H9 (cell line): ENCODE results near the gene CCL27. TPM values are rescaled to one million over a fixed set of nuclear protein-coding genes. Genes with fewer than 3 reads are reported as not detected.

Experiments
- DNase-seq: peaks from one replicate; pipeline ENCODE4 v3.0.0-alpha.2; 2017
- H2AFZ ChIP-seq: one replicate; pipeline ENCODE4 v1.6.1; 2013; ENCODE audit warnings: mild to moderate bottlenecking, low read length, control low read depth, moderate library complexity
- H2AK5ac ChIP-seq: 2 replicates; pipeline ENCODE4 v1.6.1; 2013; ENCODE audit warnings: low read length, control low read depth, mixed read lengths; ENCODE audit not compliant: insufficient read length
- H2BK120ac ChIP-seq: one replicate; pipeline ENCODE4 v1.6.1; 2013; ENCODE audit warnings: low read depth, mild to moderate bottlenecking, low read length, control low read depth, inconsistent platforms; ENCODE audit not compliant: poor library complexity, severe bottlenecking
- H2BK12ac ChIP-seq: 2 replicates; pipeline ENCODE4 v1.6.1; 2013; ENCODE audit warnings: low read length, control low read depth, mixed read lengths, low read depth; ENCODE audit not compliant: insufficient read length
- H2BK15ac ChIP-seq: 2 replicates; pipeline ENCODE4 v1.6.1; 2013; ENCODE audit warnings: low read depth, low read length, control low read depth
- H2BK20ac ChIP-seq: one replicate; pipeline ENCODE4 v1.6.1; 2013; ENCODE audit warnings: low read depth, mild to moderate bottlenecking, low read length, control low read depth, inconsistent platforms; ENCODE audit not compliant: poor library complexity, severe bottlenecking
- H2BK5ac ChIP-seq: 2 replicates; pipeline ENCODE4 v1.6.1; 2013; ENCODE audit warnings: low read length, control low read depth, mixed read lengths; ENCODE audit not compliant: insufficient read length
- H3K14ac ChIP-seq: 2 replicates; pipeline ENCODE4 v1.6.1; 2013; ENCODE audit warnings: low read length, control low read depth; ENCODE audit not compliant: insufficient read depth
- H3K18ac ChIP-seq: 2 replicates; pipeline ENCODE4 v1.6.1; 2013; ENCODE audit warnings: low read depth, mild to moderate bottlenecking, mixed read lengths, low read length, control low read depth; ENCODE audit not compliant: insufficient read length
- H3K23ac ChIP-seq: 2 replicates; pipeline ENCODE4 v1.6.1; 2013; ENCODE audit warnings: low read length, control low read depth, mixed read lengths, low read depth; ENCODE audit not compliant: insufficient read length
- H3K23me2 ChIP-seq: 2 replicates; pipeline ENCODE4 v1.6.1; 2013; ENCODE audit warnings: low read depth, mild to moderate bottlenecking, mixed read lengths, low read length, control low read depth; ENCODE audit not compliant: insufficient read length, poor library complexity, severe bottlenecking
- H3K27ac ChIP-seq: 2 replicates; pipeline ENCODE4 v1.5.1; 2013; ENCODE audit warnings: low read length, control low read depth, mixed read lengths, low read depth; ENCODE audit not compliant: insufficient read length
- H3K27me3 ChIP-seq: 2 replicates; pipeline ENCODE4 v1.6.1; 2013; ENCODE audit warnings: low read length, control low read depth, inconsistent platforms; ENCODE audit not compliant: insufficient read depth
- H3K4ac ChIP-seq: 2 replicates; pipeline ENCODE4 v1.6.1; 2013; ENCODE audit warnings: low read depth, mild to moderate bottlenecking, control low read depth, inconsistent platforms, low read length, moderate library complexity
- H3K4me1 ChIP-seq: 2 replicates; pipeline ENCODE4 v1.6.1; 2013; ENCODE audit warnings: low read length, control low read depth, inconsistent platforms; ENCODE audit not compliant: insufficient read depth
- H3K4me2 ChIP-seq: 2 replicates; pipeline ENCODE4 v1.6.1; 2013; ENCODE audit warnings: low read length, control low read depth, mixed read lengths; ENCODE audit not compliant: insufficient read length, insufficient read depth
- H3K56ac ChIP-seq: 2 replicates; pipeline ENCODE4 v1.6.1; 2013; ENCODE audit warnings: low read depth, mild to moderate bottlenecking, mixed read lengths, low read length, control low read depth; ENCODE audit not compliant: insufficient read length
- H3K79me1 ChIP-seq: 2 replicates; pipeline ENCODE4 v1.6.1; 2013; ENCODE audit warnings: low read depth, mild to moderate bottlenecking, moderate library complexity, low read length, control low read depth, inconsistent platforms; ENCODE audit not compliant: insufficient read depth, poor library complexity, severe bottlenecking
- H3K79me2 ChIP-seq: 2 replicates; pipeline ENCODE4 v1.6.1; 2013; ENCODE audit warnings: low read length, control low read depth, inconsistent platforms; ENCODE audit not compliant: insufficient read depth
- H3K9ac ChIP-seq: 2 replicates; pipeline ENCODE4 v1.6.1; 2013; ENCODE audit warnings: low read length, control low read depth, mixed read lengths; ENCODE audit not compliant: insufficient read length; ENCODE audit errors: extremely low read depth
- H3K9me3 ChIP-seq: one replicate; pipeline ENCODE4 v1.6.1; 2013; ENCODE audit warnings: low read depth, low read length, inconsistent platforms; ENCODE audit not compliant: control insufficient read depth
- H3T11ph ChIP-seq: one replicate; pipeline ENCODE4 v1.6.1; 2013; ENCODE audit warnings: mild to moderate bottlenecking, low read length, control low read depth, inconsistent platforms
- H4K20me1 ChIP-seq: one replicate; pipeline ENCODE4 v1.6.1; 2013; ENCODE audit not compliant: control insufficient read depth, insufficient read length, insufficient read depth
- H4K5ac ChIP-seq: 2 replicates; pipeline ENCODE4 v1.6.1; 2013; ENCODE audit warnings: low read depth, mild to moderate bottlenecking, mixed read lengths, low read length, control low read depth; ENCODE audit not compliant: insufficient read length
- H4K8ac ChIP-seq: replicated peaks from 2 replicates; pipeline ENCODE4 v1.6.1; 2013; ENCODE audit warnings: low read length, control low read depth, mixed read lengths, low read depth; ENCODE audit not compliant: insufficient read length
- H4K91ac ChIP-seq: 2 replicates; pipeline ENCODE4 v1.6.1; 2013; ENCODE audit warnings: low read depth, mild to moderate bottlenecking, moderate library complexity, mixed read lengths, low read length, control low read depth; ENCODE audit not compliant: insufficient read length
- H3K27ac Mint-ChIP-seq, 3 experiments: 2 replicates in 2 of 3; 3 replicates in 1 of 3; pipeline ENCODE4 v1.8.0; 2020 to 2021; ENCODE audit warnings: mixed read lengths in 3 of 3, mild to moderate bottlenecking in 1 of 3, moderate library complexity in 1 of 3
- H3K27me3 Mint-ChIP-seq: 2 replicates; pipeline ENCODE4 v1.8.0; 2021; ENCODE audit warnings: low read depth, mild to moderate bottlenecking, moderate library complexity, mixed read lengths
- H3K36me3 Mint-ChIP-seq, 3 experiments: 2 replicates in 2 of 3; 3 replicates in 1 of 3; pipeline ENCODE4 v1.8.0; 2020 to 2021; ENCODE audit warnings: low read depth in 3 of 3, mixed read lengths in 3 of 3; ENCODE audit not compliant: insufficient read depth in 1 of 3
- H3K4me1 Mint-ChIP-seq, 2 experiments: 2 replicates each; pipeline ENCODE4 v1.8.0; 2020; ENCODE audit warnings: mixed read lengths in 2 of 2
- H3K4me3 Mint-ChIP-seq, 2 experiments: 2 replicates in 1 of 2; 3 replicates in 1 of 2; pipeline ENCODE4 v1.8.0; 2020 to 2021; ENCODE audit warnings: mild to moderate bottlenecking in 2 of 2, mixed read lengths in 2 of 2, moderate library complexity in 1 of 2
- H3K9me3 Mint-ChIP-seq, 2 experiments: 2 replicates in 1 of 2; 3 replicates in 1 of 2; pipeline ENCODE4 v1.8.0; 2020; ENCODE audit warnings: mild to moderate bottlenecking in 2 of 2, mixed read lengths in 2 of 2, moderate library complexity in 1 of 2
- CTCF ChIP-seq: fragments of 200-600 bp; sonication (generic); conservative IDR thresholded peaks from 3 replicates; pipeline ENCODE4 v1.8.0; 2021; ENCODE audit warnings: antibody characterized with exemption, mild to moderate bottlenecking
- WGBS: extraction: QIAGEN DNeasy Blood & Tissue Kit; methylation state at CpG from one replicate; pipeline ENCODE4 v1.1.7; 2013; ENCODE audit warnings: missing lambda C conversion rate, low lambda C conversion rate, mixed read lengths; ENCODE audit not compliant: insufficient read length; ENCODE audit errors: extremely low coverage; 5-methylcytosine and 5-hydroxymethylcytosine counted together
- total RNA-seq: library from RNA; stranded (reverse); gene quantifications from 2 replicates; pipeline ENCODE4 v1.2.1, GENCODE V29; 2021

The CCL27 gene
- total RNA-seq, 1 experiment from 2014 or later = 0.28 TPM

DNA sequence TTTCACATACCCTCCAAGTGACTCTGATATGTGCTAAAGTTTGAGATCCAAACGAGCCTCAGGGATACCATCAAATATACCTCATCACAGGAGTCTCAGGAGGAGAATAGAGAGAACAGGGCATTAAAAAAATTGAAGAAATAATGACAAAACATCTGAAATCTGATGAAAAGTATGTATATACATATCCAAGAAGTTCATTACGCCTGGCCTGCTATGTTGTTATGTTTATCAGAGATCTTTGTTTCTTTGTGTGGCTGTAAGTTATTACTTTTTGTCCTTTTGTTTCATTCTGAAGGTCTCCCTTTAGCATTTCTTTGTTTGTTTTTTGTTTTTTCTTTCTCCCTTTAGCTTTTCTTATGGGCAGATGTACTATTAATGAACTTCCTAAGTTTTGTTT, 31.1 kb upstream of the CCL27 start:
- H2AK5ac ChIP-seq = no peak overlapping the region
- no peak for TF ChIP-seq CTCF

More for the DNA sequence above, 31.1 kb upstream of the CCL27 start:
- no peak overlapping the region for H3K14ac ChIP-seq
- no peaks in the 10 kb centered on the region for H3K9me3 Mint-ChIP-seq
- H3T11ph ChIP-seq = no peak overlapping the region
- no peaks in the 10 kb centered on the region for H3K9me3 ChIP-seq
- no peak overlapping the region for H3K4me3 Mint-ChIP-seq
- no peak overlapping the region for H2BK120ac ChIP-seq
- no peak overlapping the region for H2BK5ac ChIP-seq
- H3K4me1 Mint-ChIP-seq = peaks cover 3 to 4% of the 10 kb centered on the region in 2 experiments; a peak in 3 of 4 replicates
- no peak overlapping the region for H4K91ac ChIP-seq
- no peak overlapping the region for H3K56ac ChIP-seq
- no peak overlapping the region for H4K5ac ChIP-seq
- no peak overlapping the region for H2BK15ac ChIP-seq
- no peaks in the 10 kb centered on the region for H3K79me2 ChIP-seq
- H3K27me3 Mint-ChIP-seq = peaks cover 9% of the 10 kb centered on the region
- H2BK12ac ChIP-seq = no peak overlapping the region
- no peak overlapping the region for H2AFZ ChIP-seq
- H2BK20ac ChIP-seq = no peak overlapping the region
- no CpG with 5 or more reads among the region's 2 CpGs for WGBS
- H3K4me2 ChIP-seq = no peak overlapping the region
- H4K20me1 ChIP-seq = no peaks in the 10 kb centered on the region
- H3K27me3 ChIP-seq = no peaks in the 10 kb centered on the region
- H3K36me3 Mint-ChIP-seq = no peaks in the 10 kb centered on the region; a peak in 1 of 7 replicates
- H3K27ac Mint-ChIP-seq = no peak overlapping the region
- no peak overlapping the region for H3K4ac ChIP-seq
- H3K9ac ChIP-seq = no peak overlapping the region
- H3K23ac ChIP-seq = no peak overlapping the region
- no peak overlapping the region for H3K27ac ChIP-seq
- H3K23me2 ChIP-seq = no peaks in the 10 kb centered on the region
- DNase-seq = no peak
- H3K4me1 ChIP-seq = no peaks in the 10 kb centered on the region
- no peak overlapping the region for H4K8ac ChIP-seq
- no peaks in the 10 kb centered on the region for H3K79me1 ChIP-seq
- no peak overlapping the region for H3K18ac ChIP-seq
